Liver (tissue), 3 donors: ENCODE measurements around the gene CHSY1.

Experiments used
- CTCF ChIP-seq: fragments of 150-350 bp; IDR thresholded peaks from 2 replicates; pipeline ENCODE4 v1.5.1; 2017; ENCODE audit warnings: improper control_type of control experiment, low read depth, low read length; ENCODE audit not compliant: missing input control
- EGR1 ChIP-seq, 2 donors: IDR thresholded peaks; 2 replicates each; pipeline ENCODE4 v1.6.1; 2016 to 2018; ENCODE audit warnings: antibody characterized with exemption in 2 of 2, low read depth in 2 of 2
- FOXA2 ChIP-seq: IDR thresholded peaks from 2 replicates; pipeline ENCODE4 v1.6.1; 2016; ENCODE audit warnings: antibody characterized with exemption
- JUND ChIP-seq, 2 donors: IDR thresholded peaks; 2 replicates each; pipeline ENCODE4 v1.6.1; 2016; ENCODE audit warnings: antibody characterized with exemption in 2 of 2
- RXRA ChIP-seq, 2 donors: IDR thresholded peaks; 2 replicates each; pipeline ENCODE4 v1.6.1; 2017 to 2018; ENCODE audit warnings: antibody characterized with exemption in 2 of 2, mild to moderate bottlenecking in 1 of 2
- SP1 ChIP-seq: IDR thresholded peaks from 2 replicates; pipeline ENCODE4 v1.6.1; 2018; ENCODE audit warnings: antibody characterized with exemption, mild to moderate bottlenecking
- TAF1 ChIP-seq: conservative IDR thresholded peaks from 2 replicates; pipeline ENCODE4 v1.6.1; 2016; ENCODE audit warnings: antibody characterized with exemption, mild to moderate bottlenecking
- YY1 ChIP-seq: IDR thresholded peaks from 2 replicates; pipeline ENCODE4 v1.6.1; 2016; ENCODE audit warnings: antibody characterized with exemption, mild to moderate bottlenecking
- ZBTB33 ChIP-seq: IDR thresholded peaks from 2 replicates; pipeline ENCODE4 v1.6.1; 2016; ENCODE audit warnings: antibody characterized with exemption
- TF ChIP-seq, protein P1 (sequence below): IDR thresholded peaks from 2 replicates; pipeline ENCODE4 v1.6.1; 2016; ENCODE audit warnings: antibody characterized with exemption
- donor health status: healthy.
- donor health status: healthy.

- TF ChIP-seq EGR1 (IDR thresholded peaks at IDR 0.05; ENCODE audit: low read depth in 2 of 2) (no peak), CTCF (no peak), TAF1 (no peak), JUND (IDR thresholded peaks at IDR 0.05) (no peak), FOXA2 (no peak), RXRA (IDR thresholded peaks at IDR 0.05) (no peak), SP1 (no peak), ZBTB33 (no peak), YY1 (no peak)
- TF ChIP-seq, protein P1, sequence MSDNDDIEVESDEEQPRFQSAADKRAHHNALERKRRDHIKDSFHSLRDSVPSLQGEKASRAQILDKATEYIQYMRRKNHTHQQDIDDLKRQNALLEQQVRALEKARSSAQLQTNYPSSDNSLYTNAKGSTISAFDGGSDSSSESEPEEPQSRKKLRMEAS = no peak
These were observed 15.7 kb upstream of the CHSY1 start for GRCh38 chr15:101267320-101268104.
